Suprapubic skin (tissue), 4 donors: ENCODE measurements around the gene STEEP1. TPM values are rescaled to one million over a fixed set of nuclear protein-coding genes. Genes with fewer than 3 reads are reported as not detected.

Experiments used
- DNase-seq, 2 donors: peaks; one replicate each; pipeline ENCODE4 v3.0.0-alpha.2; 2019; ENCODE audit warnings: low spot score in 2 of 2
- H3K27ac ChIP-seq: fragments of 200-600 bp; sonication (generic); one replicate; pipeline ENCODE4 v1.5.1; 2019
- H3K27me3 ChIP-seq: fragments of 200-600 bp; sonication (generic); one replicate; pipeline ENCODE4 v1.5.1; 2019
- H3K36me3 ChIP-seq: fragments of 200-600 bp; sonication (generic); one replicate; pipeline ENCODE4 v1.5.1; 2019
- H3K4me1 ChIP-seq: fragments of 200-600 bp; sonication (generic); one replicate; pipeline ENCODE4 v1.5.1; 2019
- H3K4me3 ChIP-seq: fragments of 200-600 bp; sonication (generic); one replicate; pipeline ENCODE4 v1.5.1; 2019; ENCODE audit warnings: mild to moderate bottlenecking
- H3K9me3 ChIP-seq: fragments of 200-600 bp; sonication (generic); one replicate; pipeline ENCODE4 v1.5.1; 2019
- EP300 ChIP-seq: sonication (generic); formaldehyde crosslinking; IDR thresholded peaks from one replicate; pipeline ENCODE4 v1.6.1; 2017; ENCODE audit warnings: antibody characterized with exemption
- POLR2A ChIP-seq, 2 donors: fragments of 450-650 bp; IDR thresholded peaks; one replicate each; pipeline ENCODE4 v1.6.1; 2017; ENCODE audit warnings: antibody characterized with exemption in 2 of 2, mild to moderate bottlenecking in 2 of 2, moderate library complexity in 2 of 2
- POLR2AphosphoS5 ChIP-seq, 3 donors: sonication (generic); formaldehyde crosslinking; IDR thresholded peaks; one replicate each; pipeline ENCODE4 v1.6.1; 2017; ENCODE audit warnings: antibody characterized with exemption in 3 of 3
- WGBS: methylation state at CpG from one replicate; pipeline ENCODE4 v1.1.5; 2018; 5-methylcytosine and 5-hydroxymethylcytosine counted together
- total RNA-seq, 4 donors: library from RNA; depleted of rRNA; stranded (reverse); fragments of >200 nt; gene quantifications; one replicate each; pipeline ENCODE4 v1.1.0, GENCODE V29; 2016
- TF ChIP-seq, protein P1 (sequence below), 2 donors: fragments of 200-600 bp in 1 of 2; fragments of 450-650 bp in 1 of 2; sonication (generic) in 1 of 2; IDR thresholded peaks; one replicate each; pipeline ENCODE4 v1.5.1; 2016 to 2019; ENCODE audit warnings: antibody characterized with exemption in 2 of 2, mild to moderate bottlenecking in 1 of 2, moderate library complexity in 1 of 2

STEEP1 gene
- total RNA-seq, 4 donors from 2014 or later, result 26.6 to 45.6 (median 33.6) TPM

DNA sequence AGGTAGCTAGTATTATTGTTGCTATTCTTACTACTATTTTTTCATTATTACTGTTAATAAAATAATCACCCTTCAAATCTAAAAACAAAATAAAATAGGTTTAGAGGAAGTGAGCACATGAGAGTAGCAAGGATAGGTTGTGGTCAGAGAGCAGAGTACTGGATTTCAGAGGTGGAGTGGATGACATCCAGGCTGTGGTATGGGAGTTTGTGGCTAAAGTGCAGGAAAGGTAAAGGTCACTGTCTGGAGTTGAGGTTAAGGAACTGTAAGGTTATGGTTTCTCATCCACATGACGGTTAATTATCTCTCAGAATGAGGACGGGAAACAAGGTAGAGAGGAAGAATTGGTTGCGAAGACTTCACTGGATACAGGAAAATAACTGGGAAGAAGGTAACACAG, 27.7 kb downstream of the STEEP1 start:
- Histone ChIP-seq H3K9me3 (no peaks in the 10 kb centered on the region), H3K27ac (no peak overlapping the region), H3K27me3 (no peaks in the 10 kb centered on the region), H3K4me1 (no peaks in the 10 kb centered on the region), H3K36me3 (peaks cover 3% of the 10 kb centered on the region), H3K4me3 (no peak overlapping the region)
- no peak for TF ChIP-seq POLR2A (IDR thresholded peaks at IDR 0.05)
- TF ChIP-seq POLR2AphosphoS5 (IDR thresholded peaks at IDR 0.05), result no peak
- TF ChIP-seq, protein P1, sequence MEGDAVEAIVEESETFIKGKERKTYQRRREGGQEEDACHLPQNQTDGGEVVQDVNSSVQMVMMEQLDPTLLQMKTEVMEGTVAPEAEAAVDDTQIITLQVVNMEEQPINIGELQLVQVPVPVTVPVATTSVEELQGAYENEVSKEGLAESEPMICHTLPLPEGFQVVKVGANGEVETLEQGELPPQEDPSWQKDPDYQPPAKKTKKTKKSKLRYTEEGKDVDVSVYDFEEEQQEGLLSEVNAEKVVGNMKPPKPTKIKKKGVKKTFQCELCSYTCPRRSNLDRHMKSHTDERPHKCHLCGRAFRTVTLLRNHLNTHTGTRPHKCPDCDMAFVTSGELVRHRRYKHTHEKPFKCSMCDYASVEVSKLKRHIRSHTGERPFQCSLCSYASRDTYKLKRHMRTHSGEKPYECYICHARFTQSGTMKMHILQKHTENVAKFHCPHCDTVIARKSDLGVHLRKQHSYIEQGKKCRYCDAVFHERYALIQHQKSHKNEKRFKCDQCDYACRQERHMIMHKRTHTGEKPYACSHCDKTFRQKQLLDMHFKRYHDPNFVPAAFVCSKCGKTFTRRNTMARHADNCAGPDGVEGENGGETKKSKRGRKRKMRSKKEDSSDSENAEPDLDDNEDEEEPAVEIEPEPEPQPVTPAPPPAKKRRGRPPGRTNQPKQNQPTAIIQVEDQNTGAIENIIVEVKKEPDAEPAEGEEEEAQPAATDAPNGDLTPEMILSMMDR (IDR thresholded peaks at IDR 0.05), result no peak
- no peak for TF ChIP-seq EP300
- no peak for DNase-seq
- 68% methylated on average over 3 of the region's 3 CpGs for WGBS

DNA sequence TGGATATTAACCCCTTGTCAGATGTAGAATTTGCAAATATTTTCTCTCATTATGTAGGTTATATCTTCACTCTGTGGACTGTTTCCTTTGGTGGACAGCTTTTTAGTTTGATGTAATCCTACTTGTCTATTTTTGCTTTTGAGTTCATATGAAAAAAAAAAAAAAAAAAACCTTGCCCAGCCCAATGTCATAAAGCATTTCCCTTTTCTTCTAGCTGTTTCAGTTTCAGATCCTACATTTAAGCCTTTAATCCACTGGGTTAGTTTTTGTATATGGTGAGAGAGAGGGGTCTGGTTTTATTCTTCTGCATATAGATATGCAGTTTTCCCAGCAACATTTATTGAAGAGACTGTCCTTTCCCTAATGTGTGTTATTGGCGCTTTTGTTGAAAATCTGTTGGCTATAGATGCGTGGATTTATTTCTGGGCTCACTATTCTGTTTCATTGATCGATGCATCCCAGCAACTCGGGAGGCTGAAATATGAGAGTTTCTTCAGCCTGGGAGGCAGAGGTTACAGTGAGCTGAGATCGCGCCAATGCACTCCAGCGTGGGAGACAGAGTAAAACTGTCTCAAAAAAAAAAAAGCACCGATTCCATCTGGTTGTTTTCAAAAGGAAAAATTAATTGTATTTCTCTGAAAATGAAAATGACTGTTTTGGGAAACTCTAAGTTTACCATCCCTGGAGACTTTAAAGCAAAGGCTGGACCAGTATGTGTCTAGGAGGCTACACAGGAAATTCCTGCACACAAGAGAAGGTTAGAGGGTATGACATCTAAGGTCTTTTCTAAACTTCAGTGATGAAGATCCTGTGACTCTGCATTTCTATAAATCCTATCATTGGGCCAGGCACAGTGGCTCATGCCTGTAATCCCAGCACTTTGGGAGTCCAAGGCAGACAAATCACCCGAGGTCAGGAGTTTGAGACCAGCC, 35.6 kb downstream of the STEEP1 start:
- DNase-seq, result no peak
- H3K27me3 ChIP-seq, result no peaks in the 10 kb centered on the region
- no peak overlapping the region for H3K4me3 ChIP-seq
- WGBS, result 77% methylated on average over 9 of the region's 9 CpGs
- no peaks in the 10 kb centered on the region for H3K9me3 ChIP-seq
- no peaks in the 10 kb centered on the region for H3K36me3 ChIP-seq
- no peaks in the 10 kb centered on the region for H3K4me1 ChIP-seq
- H3K27ac ChIP-seq, result no peak overlapping the region
- TF ChIP-seq EP300 (no peak), POLR2A (IDR thresholded peaks at IDR 0.05) (no peak), POLR2AphosphoS5 (IDR thresholded peaks at IDR 0.05) (no peak)
- TF ChIP-seq, protein P1 (IDR thresholded peaks at IDR 0.05), result no peak

DNA sequence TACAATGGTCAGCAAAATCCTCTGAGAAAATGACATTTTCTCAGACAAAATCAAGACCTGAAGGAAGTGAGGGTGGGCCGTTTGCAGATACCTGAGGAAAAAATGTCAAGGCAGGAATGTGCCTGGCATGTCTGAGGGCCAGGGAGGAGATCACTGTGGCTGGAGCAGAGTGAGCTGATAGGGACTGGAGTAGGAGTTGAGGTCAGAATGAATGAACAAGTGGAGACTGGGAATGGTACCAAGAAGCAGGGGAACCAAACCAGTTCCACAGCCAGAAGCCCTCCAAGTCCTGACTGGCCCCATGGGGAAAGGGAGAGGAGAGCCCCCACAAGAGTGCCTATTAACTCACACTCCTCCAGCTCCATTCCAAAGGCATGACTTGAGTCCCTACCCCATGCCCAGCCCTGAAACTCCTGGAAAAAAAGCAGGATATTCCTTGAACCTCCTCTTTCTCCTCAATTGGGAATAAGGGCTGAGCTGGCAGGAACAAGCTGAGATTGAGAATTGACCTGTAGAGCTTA, 41.5 kb downstream of the STEEP1 start:
- Histone ChIP-seq H3K4me3 (no peak overlapping the region), H3K36me3 (no peaks in the 10 kb centered on the region), H3K4me1 (no peaks in the 10 kb centered on the region), H3K9me3 (no peaks in the 10 kb centered on the region), H3K27ac (no peak overlapping the region), H3K27me3 (no peaks in the 10 kb centered on the region)
- whole genome bisulfite sequencing, result 57% methylated on average over 1 of the region's 1 CpG
- TF ChIP-seq EP300 (no peak), POLR2A (IDR thresholded peaks at IDR 0.05) (no peak), POLR2AphosphoS5 (IDR thresholded peaks at IDR 0.05) (no peak)
- TF ChIP-seq, protein P1 (IDR thresholded peaks at IDR 0.05), result no peak
- DNase-seq, result no peak

DNA sequence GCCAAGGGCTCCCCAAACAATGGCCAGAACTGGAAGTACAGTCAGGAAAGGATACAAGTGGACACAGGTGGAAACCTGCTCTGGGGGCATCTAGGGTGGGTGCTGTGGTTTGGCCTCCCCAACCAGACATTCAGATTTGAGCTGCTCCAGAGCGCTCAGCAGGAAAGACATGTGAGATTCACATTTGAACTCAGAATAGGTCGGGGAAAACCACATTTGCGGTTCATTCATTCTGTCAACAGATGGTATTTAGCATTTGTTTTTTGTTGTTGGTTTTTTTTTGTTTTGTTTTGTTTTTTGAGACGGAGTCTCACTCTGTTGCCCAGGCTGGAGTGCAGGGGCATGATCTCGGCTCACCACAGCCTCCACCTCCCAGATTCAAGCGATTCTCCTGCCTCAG, 44.0 kb downstream of the STEEP1 start:
- 81% methylated on average over 6 of the region's 6 CpGs for WGBS
- DNase-seq, result no peak
- Histone ChIP-seq H3K4me3 (no peak overlapping the region), H3K4me1 (no peaks in the 10 kb centered on the region), H3K9me3 (no peaks in the 10 kb centered on the region), H3K27ac (no peak overlapping the region), H3K36me3 (no peaks in the 10 kb centered on the region), H3K27me3 (no peaks in the 10 kb centered on the region)
- TF ChIP-seq EP300 (no peak), POLR2AphosphoS5 (IDR thresholded peaks at IDR 0.05) (no peak), POLR2A (IDR thresholded peaks at IDR 0.05) (no peak)
- TF ChIP-seq, protein P1 (IDR thresholded peaks at IDR 0.05), result no peak

DNA sequence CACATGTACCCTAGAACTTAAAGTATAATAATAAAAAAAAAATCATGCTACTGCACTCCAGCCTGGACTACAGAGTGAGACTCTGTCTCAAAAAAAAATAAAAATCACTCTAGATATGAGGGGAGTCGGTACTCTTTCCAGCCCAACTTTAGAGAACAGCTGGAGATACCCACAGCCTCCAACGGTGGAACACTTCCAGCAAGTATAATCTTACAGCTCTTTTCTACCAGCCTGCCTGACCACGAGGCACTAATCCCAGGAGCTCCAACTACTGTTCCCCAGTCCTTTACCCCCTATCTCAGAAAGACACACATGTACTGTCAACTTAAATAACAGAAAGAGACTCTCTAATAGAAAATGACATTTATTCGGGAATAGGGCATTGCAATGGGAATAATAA, 46.8 kb downstream of the STEEP1 start:
- Histone ChIP-seq H3K36me3 (no peaks in the 10 kb centered on the region), H3K4me3 (no peak overlapping the region), H3K4me1 (no peaks in the 10 kb centered on the region), H3K27ac (no peak overlapping the region), H3K9me3 (no peaks in the 10 kb centered on the region), H3K27me3 (no peaks in the 10 kb centered on the region)
- TF ChIP-seq, protein P1 (IDR thresholded peaks at IDR 0.05), result no peak
- TF ChIP-seq POLR2A (IDR thresholded peaks at IDR 0.05) (no peak), POLR2AphosphoS5 (IDR thresholded peaks at IDR 0.05) (no peak), EP300 (no peak)
- DNase-seq, result no peak
- WGBS, result 78% methylated on average over 4 of the region's 4 CpGs
